T-helper 17 cell (primary cell): ENCODE results near the gene NLGN1. TPM values are rescaled to one million over a fixed set of nuclear protein-coding genes. Genes with fewer than 3 reads are reported as not detected.

ENCODE experiments used
- ATAC-seq: fragments of 150-1000 bp; cut with Tn5 transposase; 2 replicates; pipeline ENCODE4 v1.10.0; 2021; ENCODE audit warnings: mild to moderate bottlenecking, moderate library complexity
- DNase-seq, 3 donors: peaks; one replicate each; pipeline versions ENCODE4 v3.0.0 to v3.0.0-alpha.2; 2020 to 2021
- H3K9me3 ChIP-seq: one replicate; pipeline ENCODE4 v1.7.0; 2013; ENCODE audit warnings: low read length, mild to moderate bottlenecking; ENCODE audit not compliant: control insufficient read depth, poor library complexity, severe bottlenecking
- H3K27ac Mint-ChIP-seq: one replicate; pipeline ENCODE4 v1.8.0; 2022; ENCODE audit warnings: mild to moderate bottlenecking, moderate library complexity, mixed read lengths
- H3K27me3 Mint-ChIP-seq: one replicate; pipeline ENCODE4 v1.8.0; 2022; ENCODE audit warnings: mixed read lengths
- H3K36me3 Mint-ChIP-seq: one replicate; pipeline ENCODE4 v1.8.0; 2022; ENCODE audit warnings: low read depth, mixed read lengths
- H3K4me1 Mint-ChIP-seq: one replicate; pipeline ENCODE4 v1.8.0; 2022; ENCODE audit warnings: mild to moderate bottlenecking, mixed read lengths
- H3K4me3 Mint-ChIP-seq: one replicate; pipeline ENCODE4 v1.8.0; 2022; ENCODE audit warnings: mild to moderate bottlenecking, moderate library complexity, mixed read lengths
- total RNA-seq, 4 donors: library from RNA in 2 of 4; stranded (reverse) in 2 of 4; gene quantifications; one replicate each; pipeline ENCODE4 v1.2.3 and lab custom pipeline; 2022 to 2026

The NLGN1 gene
- total RNA-seq, 2 donors from 2014 or later = not detected

GRCh38 chr3:173843060-173843459, 445.5 kb downstream of the NLGN1 start:
- DNase-seq (no peak), ATAC-seq (no peak)
- Mint-ChIP-seq H3K4me3 (no peak overlapping the region), H3K27ac (no peak overlapping the region), H3K36me3 (no peaks in the 10 kb centered on the region), H3K27me3 (no peaks in the 10 kb centered on the region), H3K4me1 (no peaks in the 10 kb centered on the region)
- no peaks in the 10 kb centered on the region for H3K9me3 ChIP-seq

GRCh38 chr3:173846584-173846983, 449.0 kb downstream of the NLGN1 start:
- no peak overlapping the region for H3K27ac Mint-ChIP-seq

GRCh38 chr3:173849489-173849888, 451.9 kb downstream of the NLGN1 start:
- no peak for ATAC-seq
- Mint-ChIP-seq H3K27ac (no peak overlapping the region), H3K36me3 (no peaks in the 10 kb centered on the region), H3K4me3 (no peak overlapping the region), H3K4me1 (no peaks in the 10 kb centered on the region), H3K27me3 (no peaks in the 10 kb centered on the region)
- no peak for DNase-seq
- H3K9me3 ChIP-seq = no peaks in the 10 kb centered on the region

More at GRCh38 chr3:173846584-173846983, 449.0 kb downstream of the NLGN1 start:
- DNase-seq = no peak
- no peaks in the 10 kb centered on the region for H3K9me3 ChIP-seq
- H3K27me3 Mint-ChIP-seq = no peaks in the 10 kb centered on the region
- no peaks in the 10 kb centered on the region for H3K4me1 Mint-ChIP-seq
- no peak overlapping the region for H3K4me3 Mint-ChIP-seq
- no peaks in the 10 kb centered on the region for H3K36me3 Mint-ChIP-seq
- no peak for ATAC-seq

GRCh38 chr3:173857154-173857553, 459.6 kb downstream of the NLGN1 start:
- Mint-ChIP-seq H3K27me3 (no peaks in the 10 kb centered on the region), H3K4me3 (no peak overlapping the region), H3K36me3 (no peaks in the 10 kb centered on the region), H3K27ac (no peak overlapping the region), H3K4me1 (no peaks in the 10 kb centered on the region)
- DNase-seq = no peak
- no peaks in the 10 kb centered on the region for H3K9me3 ChIP-seq
- ATAC-seq = no peak

GRCh38 chr3:173862701-173863100, 465.2 kb downstream of the NLGN1 start:
- no peaks in the 10 kb centered on the region for H3K4me1 Mint-ChIP-seq
- H3K36me3 Mint-ChIP-seq = no peaks in the 10 kb centered on the region
- DNase-seq (no peak), ATAC-seq (no peak)
- H3K27me3 Mint-ChIP-seq = no peaks in the 10 kb centered on the region
- no peak overlapping the region for H3K27ac Mint-ChIP-seq
- no peak overlapping the region for H3K4me3 Mint-ChIP-seq
- no peaks in the 10 kb centered on the region for H3K9me3 ChIP-seq

GRCh38 chr3:173863551-173863950, 466.0 kb downstream of the NLGN1 start:
- no peaks in the 10 kb centered on the region for H3K9me3 ChIP-seq
- H3K27ac Mint-ChIP-seq = no peak overlapping the region
- no peaks in the 10 kb centered on the region for H3K4me1 Mint-ChIP-seq
- H3K36me3 Mint-ChIP-seq = no peaks in the 10 kb centered on the region
- DNase-seq (no peak), ATAC-seq (no peak)
- H3K4me3 Mint-ChIP-seq = no peak overlapping the region
- no peaks in the 10 kb centered on the region for H3K27me3 Mint-ChIP-seq

- no peak for ATAC-seq
- Mint-ChIP-seq H3K4me1 (no peaks in the 10 kb centered on the region), H3K27ac (no peak overlapping the region), H3K36me3 (no peaks in the 10 kb centered on the region), H3K4me3 (no peak overlapping the region), H3K27me3 (no peaks in the 10 kb centered on the region)
- no peak for DNase-seq
- no peaks in the 10 kb centered on the region for H3K9me3 ChIP-seq
Measured at GRCh38 chr3:173865900-173866498, 468.5 kb downstream of the NLGN1 start.

- ATAC-seq = no peak
- no peak overlapping the region for H3K27ac Mint-ChIP-seq
- no peaks in the 10 kb centered on the region for H3K27me3 Mint-ChIP-seq
- no peaks in the 10 kb centered on the region for H3K9me3 ChIP-seq
- H3K4me1 Mint-ChIP-seq = no peaks in the 10 kb centered on the region
- no peak for DNase-seq
- no peaks in the 10 kb centered on the region for H3K36me3 Mint-ChIP-seq
- no peak overlapping the region for H3K4me3 Mint-ChIP-seq
Measured at GRCh38 chr3:173869766-173870165, 472.2 kb downstream of the NLGN1 start.

GRCh38 chr3:173870976-173871375, 473.4 kb downstream of the NLGN1 start:
- Mint-ChIP-seq H3K4me1 (no peaks in the 10 kb centered on the region), H3K36me3 (no peaks in the 10 kb centered on the region), H3K27ac (no peak overlapping the region), H3K27me3 (no peaks in the 10 kb centered on the region), H3K4me3 (no peak overlapping the region)
- no peak for DNase-seq
- no peaks in the 10 kb centered on the region for H3K9me3 ChIP-seq
- no peak for ATAC-seq

GRCh38 chr3:173875790-173876189, 478.2 kb downstream of the NLGN1 start:
- no peak overlapping the region for H3K27ac Mint-ChIP-seq
- H3K4me3 Mint-ChIP-seq = no peak overlapping the region
- H3K36me3 Mint-ChIP-seq = no peaks in the 10 kb centered on the region
- ATAC-seq (no peak), DNase-seq (no peak)
- no peaks in the 10 kb centered on the region for H3K9me3 ChIP-seq
- H3K4me1 Mint-ChIP-seq = no peaks in the 10 kb centered on the region
- no peaks in the 10 kb centered on the region for H3K27me3 Mint-ChIP-seq

- Mint-ChIP-seq H3K36me3 (no peaks in the 10 kb centered on the region), H3K4me1 (no peaks in the 10 kb centered on the region), H3K4me3 (no peak overlapping the region), H3K27me3 (no peaks in the 10 kb centered on the region), H3K27ac (no peak overlapping the region)
- no peak for DNase-seq
- ATAC-seq = no peak
- H3K9me3 ChIP-seq = no peaks in the 10 kb centered on the region
Measured at GRCh38 chr3:173876476-173876875, 478.9 kb downstream of the NLGN1 start.

GRCh38 chr3:173887888-173888287, 490.3 kb downstream of the NLGN1 start:
- DNase-seq (no peak), ATAC-seq (no peak)
- no peaks in the 10 kb centered on the region for H3K36me3 Mint-ChIP-seq
- no peaks in the 10 kb centered on the region for H3K4me1 Mint-ChIP-seq
- no peak overlapping the region for H3K4me3 Mint-ChIP-seq
- H3K9me3 ChIP-seq = no peaks in the 10 kb centered on the region
- H3K27ac Mint-ChIP-seq = no peak overlapping the region
- no peaks in the 10 kb centered on the region for H3K27me3 Mint-ChIP-seq

GRCh38 chr3:173889596-173889995, 492.1 kb downstream of the NLGN1 start:
- no peak overlapping the region for H3K27ac Mint-ChIP-seq
- no peaks in the 10 kb centered on the region for H3K9me3 ChIP-seq
- ATAC-seq (no peak), DNase-seq (no peak)
- H3K36me3 Mint-ChIP-seq = no peaks in the 10 kb centered on the region
- H3K4me1 Mint-ChIP-seq = no peaks in the 10 kb centered on the region
- H3K4me3 Mint-ChIP-seq = no peak overlapping the region
- H3K27me3 Mint-ChIP-seq = no peaks in the 10 kb centered on the region

GRCh38 chr3:173890091-173890490, 492.5 kb downstream of the NLGN1 start:
- ATAC-seq (no peak), DNase-seq (no peak)
- Mint-ChIP-seq H3K4me1 (no peaks in the 10 kb centered on the region), H3K36me3 (no peaks in the 10 kb centered on the region), H3K27ac (no peak overlapping the region), H3K4me3 (no peak overlapping the region), H3K27me3 (no peaks in the 10 kb centered on the region)
- H3K9me3 ChIP-seq = no peaks in the 10 kb centered on the region
